ENCODE measurements around the gene RNF10. TPM values are rescaled to one million over a fixed set of nuclear protein-coding genes. Genes with fewer than 3 reads are reported as not detected.
"Not testable (repeated sequence)": the region's sequence is repeated elsewhere in the genome, so short reads cannot be mapped to it uniquely, and the experiment has no call there.

RNF10 gene
- total and polyA plus RNA-seq, 2 experiments from 2014 or later: 83.9 to 128 TPM

- TF ChIP-seq, protein P1, sequence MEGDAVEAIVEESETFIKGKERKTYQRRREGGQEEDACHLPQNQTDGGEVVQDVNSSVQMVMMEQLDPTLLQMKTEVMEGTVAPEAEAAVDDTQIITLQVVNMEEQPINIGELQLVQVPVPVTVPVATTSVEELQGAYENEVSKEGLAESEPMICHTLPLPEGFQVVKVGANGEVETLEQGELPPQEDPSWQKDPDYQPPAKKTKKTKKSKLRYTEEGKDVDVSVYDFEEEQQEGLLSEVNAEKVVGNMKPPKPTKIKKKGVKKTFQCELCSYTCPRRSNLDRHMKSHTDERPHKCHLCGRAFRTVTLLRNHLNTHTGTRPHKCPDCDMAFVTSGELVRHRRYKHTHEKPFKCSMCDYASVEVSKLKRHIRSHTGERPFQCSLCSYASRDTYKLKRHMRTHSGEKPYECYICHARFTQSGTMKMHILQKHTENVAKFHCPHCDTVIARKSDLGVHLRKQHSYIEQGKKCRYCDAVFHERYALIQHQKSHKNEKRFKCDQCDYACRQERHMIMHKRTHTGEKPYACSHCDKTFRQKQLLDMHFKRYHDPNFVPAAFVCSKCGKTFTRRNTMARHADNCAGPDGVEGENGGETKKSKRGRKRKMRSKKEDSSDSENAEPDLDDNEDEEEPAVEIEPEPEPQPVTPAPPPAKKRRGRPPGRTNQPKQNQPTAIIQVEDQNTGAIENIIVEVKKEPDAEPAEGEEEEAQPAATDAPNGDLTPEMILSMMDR (IDR thresholded peaks at IDR 0.05; ENCODE audit: poor library complexity): no peak
- TF ChIP-seq EZH2phosphoT487 (IDR thresholded peaks at IDR 0.05; ENCODE audit: low read depth, severe bottlenecking, unreplicated experiment): no peak
- no peak for TF ChIP-seq EZH2 (IDR thresholded peaks at IDR 0.05; ENCODE audit: borderline replicate concordance)
- Histone ChIP-seq H3K79me2 (no peaks in the 10 kb centered on the region), H3K27ac (no peak overlapping the region), H3K27me3 (no peaks in the 10 kb centered on the region), H3K4me1 (ENCODE audit: insufficient read depth) (no peaks in the 10 kb centered on the region), H2AFZ (no peak overlapping the region), H3K36me3 (replicated peaks; ENCODE audit: insufficient read depth, low read depth) (no peaks in the 10 kb centered on the region), H4K20me1 (ENCODE audit: insufficient read depth, poor library complexity, severe bottlenecking) (no peaks in the 10 kb centered on the region), H3K4me3 (no peak overlapping the region), H3K4me2 (no peak overlapping the region), H3K9me2 (replicated peaks; ENCODE audit: insufficient read depth) (no peaks in the 10 kb centered on the region), H3K9me3 (ENCODE audit: low read depth) (no peaks in the 10 kb centered on the region)
- 92% methylated on average over 9 of the region's 9 CpGs for WGBS (ENCODE audit: low lambda C conversion rate, missing lambda C conversion rate)
- DNase-seq (ENCODE audit: low spot score): no peak
These were observed 11.6 kb upstream of the RNF10 start for GRCh38 chr12:120522568-120522967.

DNA sequence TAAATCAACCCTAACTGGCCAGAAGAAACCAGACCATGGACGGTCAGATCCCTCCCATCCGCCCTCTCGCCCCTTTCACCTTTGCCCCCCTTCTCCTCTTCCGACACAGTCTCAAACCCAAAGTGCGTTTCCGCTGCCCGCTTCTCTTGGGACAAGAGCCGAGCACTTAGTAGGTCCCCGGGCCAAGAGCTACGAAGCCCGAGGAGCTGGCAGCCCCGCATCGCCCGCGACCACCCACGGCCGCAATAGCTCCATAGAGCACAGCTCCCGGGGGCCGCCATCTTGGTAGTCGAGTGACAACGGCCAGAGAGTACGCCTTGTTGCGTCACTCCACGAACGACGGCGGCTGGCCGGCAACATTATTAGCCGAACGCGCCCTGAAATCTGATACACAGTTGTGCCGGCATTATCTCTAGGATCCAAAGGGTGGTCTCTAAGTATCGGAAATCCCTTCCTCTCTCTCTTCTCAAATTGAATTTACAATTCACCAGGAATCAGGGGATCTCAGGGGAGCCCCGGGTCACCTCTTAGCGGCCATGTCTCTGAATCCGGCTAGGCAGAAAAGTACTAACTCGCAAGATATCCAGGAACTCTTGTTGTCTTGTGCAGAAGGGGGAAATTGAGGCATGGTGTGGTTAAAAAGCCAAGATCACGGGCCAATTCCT is 5.2 kb upstream of the RNF10 start, which contains the start of gene COQ5:
TSS of gene COQ5 (minus strand) at position 298 of the 665 bp plus-strand sequence. CDS start at position 281, 17 bp downstream.
- Histone ChIP-seq H4K20me1 (ENCODE audit: insufficient read depth, poor library complexity, severe bottlenecking) (no peaks in the 10 kb centered on the region), H3K4me1 (ENCODE audit: insufficient read depth) (peaks cover 6% of the 10 kb centered on the region), H3K27me3 (no peaks in the 10 kb centered on the region), H3K9me3 (ENCODE audit: low read depth) (no peaks in the 10 kb centered on the region), H2AFZ (peak within 1 kb of the TSS; percentile 93), H3K79me2 (peaks cover 6% of the 10 kb centered on the region), H3K27ac (peak within 1 kb of the TSS; percentile 95), H3K4me3 (peak within 1 kb of the TSS; percentile 86), H3K4me2 (peak within 1 kb of the TSS; percentile 85), H3K9me2 (replicated peaks; ENCODE audit: insufficient read depth) (no peaks in the 10 kb centered on the region), H3K36me3 (replicated peaks; ENCODE audit: insufficient read depth, low read depth) (no peaks in the 10 kb centered on the region)
- TF ChIP-seq, protein P1 (IDR thresholded peaks at IDR 0.05; ENCODE audit: poor library complexity): no peak
- TF ChIP-seq EZH2 (IDR thresholded peaks at IDR 0.05; ENCODE audit: borderline replicate concordance) (no peak), EZH2phosphoT487 (IDR thresholded peaks at IDR 0.05; ENCODE audit: low read depth, severe bottlenecking, unreplicated experiment) (no peak)
- DNase-seq (ENCODE audit: low spot score): peak; percentile 93
- under 1% methylated on average over 38 of the region's 38 CpGs for WGBS (ENCODE audit: low lambda C conversion rate, missing lambda C conversion rate)

DNA sequence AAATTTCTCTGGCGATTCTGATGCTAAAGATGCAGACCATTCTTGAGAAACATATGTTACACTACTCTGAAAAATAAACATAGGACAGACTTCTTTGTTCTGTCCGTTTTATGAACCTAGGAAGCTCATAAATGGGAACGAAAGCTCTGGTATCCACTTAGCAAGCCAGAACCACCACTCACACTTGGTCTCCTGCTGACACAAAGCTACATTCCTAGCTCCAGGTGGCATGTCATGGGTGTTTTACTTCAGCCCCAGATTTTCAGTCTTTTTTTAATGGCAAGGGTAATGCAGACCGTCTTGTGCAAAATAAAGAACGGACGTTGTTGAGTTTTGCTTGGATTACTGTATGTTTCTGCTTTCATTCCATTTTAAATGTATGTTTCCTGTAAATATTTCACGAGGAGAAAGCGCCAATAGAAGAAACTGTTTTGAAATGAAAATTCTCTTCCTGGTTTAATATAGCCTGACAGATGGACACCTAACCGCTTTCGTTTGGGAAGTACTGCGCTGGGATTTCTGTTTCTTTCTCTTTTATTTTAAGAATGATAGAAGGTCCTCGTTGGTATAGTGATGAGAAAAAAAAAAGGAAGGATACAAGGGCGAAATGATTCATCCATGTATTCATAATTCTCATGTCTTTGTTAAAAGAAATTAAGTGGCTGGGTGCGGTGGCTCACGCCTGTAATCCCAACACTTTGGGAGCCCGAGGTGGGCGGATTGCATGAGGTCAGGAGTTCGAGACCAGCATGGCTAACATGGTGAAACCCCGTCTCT is 4.3 kb upstream of the RNF10 start:
- no peaks in the 10 kb centered on the region for H3K36me3 ChIP-seq (replicated peaks; ENCODE audit: insufficient read depth, low read depth)
- H3K9me2 ChIP-seq (replicated peaks; ENCODE audit: insufficient read depth): no peaks in the 10 kb centered on the region
- H2AFZ ChIP-seq: peak overlapping the region; percentile 93
- H4K20me1 ChIP-seq (ENCODE audit: insufficient read depth, poor library complexity, severe bottlenecking): peaks cover 2% of the 10 kb centered on the region
- WGBS (ENCODE audit: low lambda C conversion rate, missing lambda C conversion rate): 46% methylated on average over 19 of the region's 19 CpGs
- H3K79me2 ChIP-seq: peaks cover 13% of the 10 kb centered on the region
- H3K4me1 ChIP-seq (ENCODE audit: insufficient read depth): peaks cover 6% of the 10 kb centered on the region
- TF ChIP-seq, protein P1 (IDR thresholded peaks at IDR 0.05; ENCODE audit: poor library complexity): no peak
- TF ChIP-seq EZH2phosphoT487 (IDR thresholded peaks at IDR 0.05; ENCODE audit: low read depth, severe bottlenecking, unreplicated experiment) (no peak), EZH2 (IDR thresholded peaks at IDR 0.05; ENCODE audit: borderline replicate concordance) (no peak)
- H3K4me2 ChIP-seq: peak overlapping the region; percentile 85
- peak overlapping the region; percentile 86 for H3K4me3 ChIP-seq
- H3K27me3 ChIP-seq: no peaks in the 10 kb centered on the region
- peak; percentile 63 for DNase-seq (ENCODE audit: low spot score)
- H3K9me3 ChIP-seq (ENCODE audit: low read depth): no peaks in the 10 kb centered on the region
- H3K27ac ChIP-seq: peak overlapping the region; percentile 95

GRCh38 chr12:120530418-120530761 is 3.8 kb upstream of the RNF10 start:
- H3K9me2 ChIP-seq (replicated peaks; ENCODE audit: insufficient read depth); H4K20me1 ChIP-seq (ENCODE audit: insufficient read depth, poor library complexity, severe bottlenecking); H3K4me3 ChIP-seq; H3K36me3 ChIP-seq (replicated peaks; ENCODE audit: insufficient read depth, low read depth); H3K27me3 ChIP-seq; H3K9me3 ChIP-seq (ENCODE audit: low read depth); DNase-seq (ENCODE audit: low spot score); H3K4me1 ChIP-seq (ENCODE audit: insufficient read depth): not testable (repeated sequence)
- peak overlapping the region; percentile 85 for H3K4me2 ChIP-seq
- H3K27ac ChIP-seq: peak overlapping the region; percentile 95
- H2AFZ ChIP-seq: peak overlapping the region; percentile 93
- peaks cover 18% of the 10 kb centered on the region for H3K79me2 ChIP-seq

Data from hepatocyte (in vitro differentiated cells).